Measurements from ENCODE around the gene SLC7A4.

GRCh38 chr22:21064917-21065864 lies 32.8 kb upstream of the SLC7A4 start:
- TF ChIP-seq POLR2A (IDR thresholded peaks at IDR 0.05; ENCODE audit: low read depth, low read length) (no peak), POLR2AphosphoS5 (IDR thresholded peaks at IDR 0.05; ENCODE audit: low read depth, low read length) (no peak)

Measured in GM12891 (cell line).